IMR-90 (cell line): ENCODE results near the gene TRAF3IP1. TPM values are rescaled to one million over a fixed set of nuclear protein-coding genes. Genes with fewer than 3 reads are reported as not detected.

Source experiments
- ATAC-seq: fragments of 200-7000 bp; cut with Tn5 transposase; 2 replicates; pipeline ENCODE4 v1.9.1; 2020; ENCODE audit warnings: low read depth, mild to moderate bottlenecking, moderate library complexity
- BruUV-seq: library from RNA; stranded (reverse); fragments of 400-500 nt; replicated peaks from 2 replicates; lab custom pipeline; 2021; lab: Mats Ljungman, UMichigan
- CTCF ChIA-PET: fragments of 300-600 bp; formaldehyde crosslinking; extraction: SDS; loops from one replicate; lab custom pipeline; 2021; ENCODE audit warnings: antibody characterized with exemption; lab: Yijun Ruan, JAX
- POLR2A ChIA-PET: fragments of 300-600 bp; sonication (Branson Sonifier 250); formaldehyde crosslinking; loops from one replicate; lab custom pipeline; 2022; ENCODE audit warnings: antibody characterized with exemption; ENCODE audit not compliant: unreplicated experiment; lab: Charles Lee
- DNase-seq: peaks from one replicate; pipeline ENCODE4 v3.0.0; 2013
- H2AFZ ChIP-seq: replicated peaks from 2 replicates; pipeline ENCODE3; 2013; ENCODE audit warnings: low read length, mild to moderate bottlenecking; ENCODE audit not compliant: poor library complexity
- H2AK5ac ChIP-seq: 2 replicates; pipeline ENCODE4 v1.6.1; 2013; ENCODE audit warnings: low read depth, low read length, inconsistent platforms
- H2AK9ac ChIP-seq: replicated peaks from 2 replicates; pipeline ENCODE3; 2013; ENCODE audit warnings: mild to moderate bottlenecking, low read depth, low read length, moderate library complexity; ENCODE audit not compliant: poor library complexity
- H2BK120ac ChIP-seq: 2 replicates; pipeline ENCODE4 v1.6.1; 2013; ENCODE audit warnings: low read depth, low read length, inconsistent platforms
- H2BK15ac ChIP-seq: 3 replicates; pipeline ENCODE4 v1.6.1; 2013; ENCODE audit warnings: low read depth, low read length, inconsistent platforms
- H2BK20ac ChIP-seq: 2 replicates; pipeline ENCODE4 v1.6.1; 2013; ENCODE audit warnings: low read depth, mild to moderate bottlenecking, inconsistent platforms, low read length, moderate library complexity
- H2BK5ac ChIP-seq: 2 replicates; pipeline ENCODE4 v1.6.1; 2013; ENCODE audit warnings: mild to moderate bottlenecking, low read depth, low read length, inconsistent platforms; ENCODE audit not compliant: poor library complexity, severe bottlenecking
- H3K14ac ChIP-seq: replicated peaks from 2 replicates; pipeline ENCODE4 v1.6.1; 2013; ENCODE audit warnings: low read depth, low read length, inconsistent platforms
- H3K18ac ChIP-seq: 2 replicates; pipeline ENCODE4 v1.6.1; 2013; ENCODE audit warnings: low read depth, low read length, control low read depth
- H3K23ac ChIP-seq: 2 replicates; pipeline ENCODE4 v1.6.1; 2013; ENCODE audit warnings: low read depth, low read length, inconsistent platforms
- H3K27ac ChIP-seq: 2 replicates; pipeline ENCODE4 v1.5.1; 2013; ENCODE audit warnings: mild to moderate bottlenecking, control low read depth, low read length; ENCODE audit not compliant: insufficient read depth
- H3K27me3 ChIP-seq: 2 replicates; pipeline ENCODE4 v1.6.1; 2013; ENCODE audit warnings: low read length; ENCODE audit not compliant: control insufficient read depth, insufficient read depth
- H3K36me3 ChIP-seq: 2 replicates; pipeline ENCODE4 v1.6.1; 2013; ENCODE audit warnings: low read length, mixed read lengths; ENCODE audit not compliant: control insufficient read depth, insufficient read depth
- H3K4ac ChIP-seq: 2 replicates; pipeline ENCODE4 v1.6.1; 2013; ENCODE audit warnings: low read depth, low read length, inconsistent platforms
- H3K4me1 ChIP-seq: 2 replicates; pipeline ENCODE4 v1.6.1; 2013; ENCODE audit warnings: low read length, mixed read lengths; ENCODE audit not compliant: control insufficient read depth, insufficient read depth
- H3K4me2 ChIP-seq: 2 replicates; pipeline ENCODE4 v1.6.1; 2013; ENCODE audit warnings: low read depth, mild to moderate bottlenecking, control low read depth, low read length, moderate library complexity
- H3K4me3 ChIP-seq: 2 replicates; pipeline ENCODE4 v1.5.1; 2013; ENCODE audit warnings: low read depth, mild to moderate bottlenecking, control low read depth, low read length, moderate library complexity; ENCODE audit not compliant: insufficient read depth
- H3K56ac ChIP-seq: 2 replicates; pipeline ENCODE4 v1.6.1; 2013; ENCODE audit warnings: low read length, inconsistent platforms; ENCODE audit not compliant: insufficient read depth; ENCODE audit errors: extremely low read depth
- H3K79me1 ChIP-seq, 2 experiments: 2 replicates each; pipeline ENCODE4 v1.6.1; 2013; ENCODE audit warnings: low read length in 2 of 2, inconsistent platforms in 1 of 2, low read depth in 1 of 2
- H3K9ac ChIP-seq: 2 replicates; pipeline ENCODE4 v1.6.1; 2013; ENCODE audit warnings: low read depth, low read length, control low read depth
- H3K9me1 ChIP-seq: 2 replicates; pipeline ENCODE4 v1.6.1; 2013; ENCODE audit warnings: low read length, inconsistent platforms; ENCODE audit not compliant: insufficient read depth
- H3K9me3 ChIP-seq: 2 replicates; pipeline ENCODE4 v1.6.1; 2013; ENCODE audit warnings: low read length; ENCODE audit not compliant: control insufficient read depth, insufficient read depth
- H4K20me1 ChIP-seq: 2 replicates; pipeline ENCODE4 v1.6.1; 2013; ENCODE audit warnings: low read length, inconsistent platforms; ENCODE audit not compliant: insufficient read depth
- H4K5ac ChIP-seq: 2 replicates; pipeline ENCODE4 v1.6.1; 2013; ENCODE audit warnings: mild to moderate bottlenecking, low read depth, low read length, control low read depth
- H4K8ac ChIP-seq, 2 experiments: 2 replicates each; pipeline ENCODE4 v1.6.1; 2013; ENCODE audit warnings: low read depth in 2 of 2, low read length in 2 of 2, control low read depth in 1 of 2, inconsistent platforms in 1 of 2
- H4K91ac ChIP-seq: 2 replicates; pipeline ENCODE4 v1.6.1; 2013; ENCODE audit warnings: low read depth, low read length, inconsistent platforms; ENCODE audit not compliant: insufficient read depth
- BHLHE40 ChIP-seq: fragments of 150-350 bp; IDR thresholded peaks from 2 replicates; pipeline ENCODE4 v1.6.1; 2016; ENCODE audit warnings: mild to moderate bottlenecking, low read depth, low read length
- CEBPB ChIP-seq: IDR thresholded peaks from 2 replicates; pipeline ENCODE4 v1.6.1; 2012; ENCODE audit warnings: low read depth, low read length, improper control_type of control experiment
- CHD1 ChIP-seq: IDR thresholded peaks from 2 replicates; pipeline ENCODE4 v1.6.1; 2012; ENCODE audit warnings: low read depth, low read length, improper control_type of control experiment
- FOS ChIP-seq: fragments of 150-350 bp; IDR thresholded peaks from 2 replicates; pipeline ENCODE4 v1.6.1; 2016; ENCODE audit warnings: low read depth, low read length
- MAFK ChIP-seq: IDR thresholded peaks from 2 replicates; pipeline ENCODE4 v1.6.1; 2012; ENCODE audit warnings: low read depth, low read length, improper control_type of control experiment
- MAZ ChIP-seq: IDR thresholded peaks from 2 replicates; pipeline ENCODE4 v1.6.1; 2012; ENCODE audit warnings: low read depth, mild to moderate bottlenecking, low read length, improper control_type of control experiment, moderate library complexity, borderline replicate concordance
- MXI1 ChIP-seq: IDR thresholded peaks from 2 replicates; pipeline ENCODE4 v1.6.1; 2012; ENCODE audit warnings: low read depth, mild to moderate bottlenecking, low read length, moderate library complexity, borderline replicate concordance
- NFE2L2 ChIP-seq: fragments of 150-350 bp; IDR thresholded peaks from 2 replicates; pipeline ENCODE4 v1.6.1; 2016; ENCODE audit warnings: low read depth, mild to moderate bottlenecking, low read length
- POLR2A ChIP-seq: IDR thresholded peaks from 2 replicates; pipeline ENCODE4 v1.6.1; 2012; ENCODE audit warnings: mild to moderate bottlenecking, low read depth, low read length
- RAD21 ChIP-seq: IDR thresholded peaks from 2 replicates; pipeline ENCODE4 v1.6.1; 2012; ENCODE audit warnings: low read length, improper control_type of control experiment
- RCOR1 ChIP-seq: IDR thresholded peaks from 2 replicates; pipeline ENCODE4 v1.6.1; 2012; ENCODE audit warnings: mild to moderate bottlenecking, low read length, improper control_type of control experiment; ENCODE audit not compliant: insufficient replicate concordance
- RFX5 ChIP-seq: IDR thresholded peaks from 2 replicates; pipeline ENCODE4 v1.8.0; 2012; ENCODE audit warnings: low read depth, mild to moderate bottlenecking, low read length, moderate library complexity
- SMC3 ChIP-seq: fragments of 150-350 bp; IDR thresholded peaks from 2 replicates; pipeline ENCODE4 v1.6.1; 2016; ENCODE audit warnings: low read depth, mild to moderate bottlenecking, antibody characterized with exemption, low read length, moderate library complexity
- WGBS, 2 experiments: methylation state at CpG; one replicate each; pipeline versions ENCODE4 v1.1.5 to v1.1.7; 2013; ENCODE audit warnings: missing lambda C conversion rate in 2 of 2; ENCODE audit not compliant: insufficient read length in 1 of 2; ENCODE audit errors: extremely low coverage in 2 of 2; 5-methylcytosine and 5-hydroxymethylcytosine counted together
- dilution Hi-C: fragments of 300-500 bp; cut with HindIII; formaldehyde crosslinking; loops from one replicate; pipeline ENCODE4 v1.14.3; 2018; ENCODE audit warnings: low sequenced_read_pairs; ENCODE audit not compliant: unreplicated experiment
- in situ Hi-C: fragments of 300-500 bp; cut with MboI; formaldehyde crosslinking; loops from 3 replicates; pipeline ENCODE4 v1.14.3; 2019; ENCODE audit warnings: low sequenced_read_pairs, inconsistent platforms, mixed read lengths
- intact Hi-C: fragments of 100-400 bp; cut with micrococcal nuclease; formaldehyde crosslinking; loops from 2 replicates; pipeline ENCODE4 v1.10.0; 2022
- polyA plus RNA-seq, 3 experiments: library from polyadenylated mRNA; depleted of rRNA; stranded (reverse); fragments of >200 nt; gene quantifications; 2 replicates each; pipeline ENCODE4 v1.2.3, GENCODE V29; 2012; ENCODE audit warnings: low replicate concordance in 1 of 3
- total RNA-seq: library from RNA; depleted of rRNA; stranded (reverse); fragments of >200 nt; gene quantifications from 2 replicates; pipeline ENCODE4 v1.2.3, GENCODE V29; 2012
- TF ChIP-seq, protein P1 (sequence below): fragments of 150-350 bp; IDR thresholded peaks from 2 replicates; pipeline ENCODE4 v1.6.1; 2016; ENCODE audit warnings: low read depth, mild to moderate bottlenecking, low read length, moderate library complexity, borderline replicate concordance
- TF ChIP-seq, protein P2 (sequence below): conservative IDR thresholded peaks from 2 replicates; pipeline ENCODE4 v1.5.1; 2012; ENCODE audit warnings: mild to moderate bottlenecking, low read depth, low read length, improper control_type of control experiment
- TF ChIP-seq, protein P3 (sequence below): fragments of 150-350 bp; IDR thresholded peaks from 2 replicates; pipeline ENCODE4 v1.6.1; 2017; ENCODE audit warnings: mild to moderate bottlenecking, antibody characterized with exemption, low read length, low read depth

The TRAF3IP1 gene
- total and polyA plus RNA-seq, 2 of the 4 experiments (the other 2 are of a cell fraction), result 5.9 to 8.3 TPM

DNA sequence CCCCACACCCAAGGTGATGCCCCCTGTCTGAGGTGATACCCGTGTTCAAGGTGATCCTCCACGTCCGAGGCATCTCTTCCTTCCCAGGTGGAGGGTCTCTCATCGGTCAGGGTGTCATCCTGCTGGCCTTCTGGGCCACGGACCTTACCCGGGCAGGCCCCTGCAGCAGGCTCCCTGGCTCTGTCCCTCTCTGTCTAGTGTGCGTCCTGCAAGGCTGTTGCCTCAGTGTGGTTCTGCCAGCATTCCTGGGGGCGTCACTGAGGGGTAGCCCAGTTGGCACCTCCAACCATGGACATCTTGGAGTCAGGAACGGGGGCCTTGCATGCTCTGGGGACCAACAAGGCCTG, 26.3 kb upstream of the TRAF3IP1 start:
- ChIA-PET POLR2A (no interaction called here), CTCF (no interaction called here)
- Histone ChIP-seq H4K5ac (no peak overlapping the region), H3K4me1 (no peaks in the 10 kb centered on the region), H3K14ac (no peak overlapping the region), H4K8ac (no peak overlapping the region), H3K56ac (no peak overlapping the region), H3K9me3 (no peaks in the 10 kb centered on the region), H3K4me3 (no peak overlapping the region), H3K4me2 (no peak overlapping the region), H3K4ac (no peak overlapping the region), H3K79me1 (no peaks in the 10 kb centered on the region), H3K18ac (no peak overlapping the region), H3K9ac (no peak overlapping the region), H4K20me1 (no peaks in the 10 kb centered on the region), H3K27ac (no peak overlapping the region), H2BK15ac (no peak overlapping the region), H3K27me3 (peaks cover 37% of the 10 kb centered on the region), H2BK5ac (no peak overlapping the region), H2BK120ac (no peak overlapping the region), H3K9me1 (no peaks in the 10 kb centered on the region), H2AK9ac (no peak overlapping the region), H2AK5ac (no peak overlapping the region), H2BK20ac (no peak overlapping the region), H3K36me3 (no peaks in the 10 kb centered on the region), H4K91ac (no peak overlapping the region), H3K23ac (no peak overlapping the region), H2AFZ (no peak overlapping the region)
- intact Hi-C loops, result no loop called here
- DNase-seq, result no peak
- WGBS, 2 experiments, result 85% methylated on average over 4 of the region's 9 CpGs; no CpG with 5 or more reads in 1 of the 2 experiments
- dilution Hi-C loops, result no loop called here
- no peak for ATAC-seq
- TF ChIP-seq MAZ (no peak), NFE2L2 (no peak), FOS (no peak), RFX5 (no peak), MAFK (no peak), RAD21 (no peak), SMC3 (no peak), POLR2A (no peak), MXI1 (no peak), CHD1 (no peak), BHLHE40 (no peak), RCOR1 (no peak), CEBPB (no peak)
- TF ChIP-seq, protein P1, sequence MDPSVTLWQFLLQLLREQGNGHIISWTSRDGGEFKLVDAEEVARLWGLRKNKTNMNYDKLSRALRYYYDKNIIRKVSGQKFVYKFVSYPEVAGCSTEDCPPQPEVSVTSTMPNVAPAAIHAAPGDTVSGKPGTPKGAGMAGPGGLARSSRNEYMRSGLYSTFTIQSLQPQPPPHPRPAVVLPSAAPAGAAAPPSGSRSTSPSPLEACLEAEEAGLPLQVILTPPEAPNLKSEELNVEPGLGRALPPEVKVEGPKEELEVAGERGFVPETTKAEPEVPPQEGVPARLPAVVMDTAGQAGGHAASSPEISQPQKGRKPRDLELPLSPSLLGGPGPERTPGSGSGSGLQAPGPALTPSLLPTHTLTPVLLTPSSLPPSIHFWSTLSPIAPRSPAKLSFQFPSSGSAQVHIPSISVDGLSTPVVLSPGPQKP, result no peak
- TF ChIP-seq, protein P2, sequence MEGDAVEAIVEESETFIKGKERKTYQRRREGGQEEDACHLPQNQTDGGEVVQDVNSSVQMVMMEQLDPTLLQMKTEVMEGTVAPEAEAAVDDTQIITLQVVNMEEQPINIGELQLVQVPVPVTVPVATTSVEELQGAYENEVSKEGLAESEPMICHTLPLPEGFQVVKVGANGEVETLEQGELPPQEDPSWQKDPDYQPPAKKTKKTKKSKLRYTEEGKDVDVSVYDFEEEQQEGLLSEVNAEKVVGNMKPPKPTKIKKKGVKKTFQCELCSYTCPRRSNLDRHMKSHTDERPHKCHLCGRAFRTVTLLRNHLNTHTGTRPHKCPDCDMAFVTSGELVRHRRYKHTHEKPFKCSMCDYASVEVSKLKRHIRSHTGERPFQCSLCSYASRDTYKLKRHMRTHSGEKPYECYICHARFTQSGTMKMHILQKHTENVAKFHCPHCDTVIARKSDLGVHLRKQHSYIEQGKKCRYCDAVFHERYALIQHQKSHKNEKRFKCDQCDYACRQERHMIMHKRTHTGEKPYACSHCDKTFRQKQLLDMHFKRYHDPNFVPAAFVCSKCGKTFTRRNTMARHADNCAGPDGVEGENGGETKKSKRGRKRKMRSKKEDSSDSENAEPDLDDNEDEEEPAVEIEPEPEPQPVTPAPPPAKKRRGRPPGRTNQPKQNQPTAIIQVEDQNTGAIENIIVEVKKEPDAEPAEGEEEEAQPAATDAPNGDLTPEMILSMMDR, result no peak
- TF ChIP-seq, protein P3, sequence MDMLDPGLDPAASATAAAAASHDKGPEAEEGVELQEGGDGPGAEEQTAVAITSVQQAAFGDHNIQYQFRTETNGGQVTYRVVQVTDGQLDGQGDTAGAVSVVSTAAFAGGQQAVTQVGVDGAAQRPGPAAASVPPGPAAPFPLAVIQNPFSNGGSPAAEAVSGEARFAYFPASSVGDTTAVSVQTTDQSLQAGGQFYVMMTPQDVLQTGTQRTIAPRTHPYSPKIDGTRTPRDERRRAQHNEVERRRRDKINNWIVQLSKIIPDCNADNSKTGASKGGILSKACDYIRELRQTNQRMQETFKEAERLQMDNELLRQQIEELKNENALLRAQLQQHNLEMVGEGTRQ, result no peak
- BruUV-seq, result no TSS peak
- in situ Hi-C loops, result no loop called here
